Fibroblast of skin of back (primary cell): ENCODE data around the gene IPMK. TPM values are rescaled to one million over a fixed set of nuclear protein-coding genes. Genes with fewer than 3 reads are reported as not detected.
A peak's percentile ranks its signal among the peaks of the same experiment; 100 is the strongest.

Experiments used
- DNase-seq: peaks from one replicate; pipeline ENCODE4 v3.0.0-alpha.2; 2013
- polyA plus RNA-seq, 2 experiments: library from polyadenylated mRNA; unstranded; fragments of 120-200 nt; gene quantifications; one replicate each; pipeline ENCODE4 v1.2.1, GENCODE V29; 2013; ENCODE audit not compliant: insufficient read length in 2 of 2

IPMK gene
- 3.3 TPM for polyA plus RNA-seq (2013, experiment 1 of 2; ENCODE audit: insufficient read length)
- polyA plus RNA-seq (2013, experiment 2 of 2; ENCODE audit: insufficient read length): 3.2 TPM

DNA sequence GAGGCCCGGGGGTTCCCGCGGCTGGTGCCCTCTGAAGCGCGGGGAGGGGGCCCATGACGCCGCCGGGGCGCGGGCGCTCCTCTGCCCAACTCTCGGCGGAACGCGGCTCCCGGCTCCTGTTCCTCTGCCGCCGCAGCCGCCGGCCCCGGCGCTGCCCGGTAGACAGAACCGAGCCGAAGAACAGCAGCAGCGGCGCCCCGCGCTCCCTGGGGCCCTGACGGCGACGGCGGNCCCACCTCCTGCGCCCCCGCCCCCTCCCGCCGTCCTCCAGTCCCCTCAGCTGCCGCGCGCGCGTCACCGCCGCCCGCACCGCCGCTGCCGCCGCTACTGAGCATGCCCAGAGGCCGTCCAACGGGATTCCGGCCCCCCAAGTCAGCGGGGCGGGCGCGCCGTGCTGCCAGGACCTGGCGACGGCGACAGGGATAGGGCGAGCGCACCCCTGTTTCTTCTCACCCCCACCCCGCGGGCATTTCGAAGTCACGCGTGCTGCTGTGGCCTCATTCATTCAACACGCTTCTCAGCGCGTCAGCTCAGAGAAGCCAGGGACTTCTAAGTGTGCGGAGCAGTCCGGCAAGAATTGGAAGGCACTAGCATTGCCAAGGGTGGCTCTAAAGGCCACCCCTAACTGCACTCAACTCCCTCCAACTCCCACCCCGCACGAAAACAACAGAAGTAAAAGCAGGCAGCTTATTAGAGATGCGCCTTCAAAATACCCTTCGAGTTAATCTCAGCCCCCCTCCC, at the start of gene IPMK:
IPMK (minus strand) TSS at position 182 of the 741 bp plus-strand sequence. CDS start 283 bp downstream, outside the sequence.
- DNase-seq: peak; percentile 90

- DNase-seq: no peak
Observed at GRCh38 chr10:58316874-58317273, 49.2 kb upstream of the IPMK start.

DNA sequence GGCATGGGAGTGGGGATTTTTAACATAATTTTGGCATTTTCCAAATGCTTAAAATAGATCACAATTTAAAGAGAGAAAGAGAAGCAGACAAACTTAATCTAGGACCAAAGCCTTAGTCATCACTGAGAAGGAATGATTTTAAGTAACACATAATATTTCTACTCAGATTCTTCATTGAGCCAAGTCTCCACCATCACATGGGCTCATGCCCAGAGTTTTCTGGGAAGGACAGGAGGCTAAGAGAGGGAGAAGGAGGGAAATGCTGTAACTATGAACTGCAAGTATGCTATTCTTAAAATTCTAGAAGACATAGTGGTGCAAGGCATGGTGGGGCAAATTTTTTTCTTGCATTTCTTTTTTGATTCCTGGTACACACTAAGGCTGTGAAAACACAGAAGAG, 43.3 kb upstream of the IPMK start:
- DNase-seq: no peak

- no peak for DNase-seq
Observed at GRCh38 chr10:58307676-58308075, 40.0 kb upstream of the IPMK start.

DNA sequence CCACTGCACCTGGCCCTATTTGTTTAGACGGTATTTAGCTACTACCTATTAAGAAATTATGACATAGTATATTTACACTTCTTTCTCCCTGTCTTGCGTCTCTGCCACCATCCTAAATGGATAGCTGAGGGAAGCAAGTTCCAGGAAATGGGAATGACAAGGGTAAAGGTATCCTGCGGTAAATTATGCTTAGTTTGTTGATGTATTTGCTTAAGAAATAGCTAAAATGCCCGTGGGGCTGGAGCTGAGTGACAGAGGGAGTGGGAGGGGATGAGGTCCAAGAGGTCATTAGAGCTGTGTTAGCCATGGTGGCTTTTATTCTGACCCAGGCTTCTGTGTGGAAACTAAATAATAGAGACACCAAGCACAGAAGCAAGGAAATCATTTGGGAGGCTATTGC, 38.1 kb upstream of the IPMK start:
- no peak for DNase-seq

DNA sequence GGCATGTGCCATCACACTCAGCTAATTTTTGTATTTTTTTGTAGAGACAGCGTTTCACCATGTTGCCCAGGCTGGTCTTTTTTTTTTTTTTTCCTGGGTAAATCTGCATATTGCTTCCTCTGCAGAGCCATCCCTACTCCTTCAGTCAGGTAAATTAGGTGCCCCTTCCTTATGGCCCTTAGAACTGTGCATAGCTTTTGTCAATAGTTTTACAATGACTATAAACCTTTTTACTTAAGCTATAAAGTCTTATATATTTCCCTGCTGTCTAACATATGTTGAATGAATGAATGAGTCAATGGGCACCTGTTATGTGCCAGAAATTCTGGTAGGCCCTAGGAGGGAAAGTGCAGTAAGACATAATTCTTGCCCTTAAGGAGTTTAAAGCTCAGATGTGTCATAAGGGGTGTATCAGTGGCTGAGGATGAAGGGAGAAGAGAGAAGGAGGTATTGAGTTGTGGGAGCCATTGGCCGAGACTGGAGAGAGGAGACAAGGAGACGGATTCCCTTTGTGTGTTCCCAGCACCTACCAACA, 36.5 kb upstream of the IPMK start:
- DNase-seq: no peak

DNA sequence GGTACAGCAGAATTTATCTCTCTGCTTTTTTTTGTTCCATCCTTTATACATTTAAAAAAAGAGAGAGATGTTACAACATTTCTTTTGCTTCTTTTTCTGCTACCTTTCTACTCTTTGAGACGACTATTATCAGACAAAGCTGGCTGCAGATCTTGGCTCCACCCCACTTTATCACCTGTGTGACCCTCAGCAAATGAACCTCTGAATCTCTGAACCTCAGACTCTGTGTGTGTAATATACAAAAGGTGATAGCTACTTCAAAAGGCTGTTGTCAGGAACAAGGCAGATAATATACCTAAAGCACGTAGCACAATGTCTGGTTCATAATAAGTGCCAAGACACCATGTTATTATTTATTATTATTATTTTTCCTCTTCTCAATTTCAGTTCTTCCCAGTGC, 34.6 kb upstream of the IPMK start:
- DNase-seq: no peak

DNA sequence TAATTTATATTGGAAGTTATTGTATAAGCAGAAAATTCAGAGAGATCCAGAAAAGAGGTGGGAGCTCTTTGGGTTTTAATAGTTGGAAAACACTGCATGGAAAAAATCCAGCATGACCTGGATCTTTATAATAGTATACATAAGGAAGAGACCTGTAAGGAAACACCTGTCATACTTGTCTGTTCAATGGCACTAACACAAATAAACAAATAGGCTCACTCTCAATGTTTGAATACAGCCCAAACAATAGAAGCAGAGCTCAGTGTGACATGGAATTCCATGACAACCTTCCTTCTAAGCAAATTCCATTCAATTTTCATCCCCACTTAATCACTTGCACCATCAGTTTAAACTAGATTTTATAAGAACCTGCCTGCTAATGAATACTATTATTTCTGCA, 33.0 kb upstream of the IPMK start:
- DNase-seq: no peak

DNA sequence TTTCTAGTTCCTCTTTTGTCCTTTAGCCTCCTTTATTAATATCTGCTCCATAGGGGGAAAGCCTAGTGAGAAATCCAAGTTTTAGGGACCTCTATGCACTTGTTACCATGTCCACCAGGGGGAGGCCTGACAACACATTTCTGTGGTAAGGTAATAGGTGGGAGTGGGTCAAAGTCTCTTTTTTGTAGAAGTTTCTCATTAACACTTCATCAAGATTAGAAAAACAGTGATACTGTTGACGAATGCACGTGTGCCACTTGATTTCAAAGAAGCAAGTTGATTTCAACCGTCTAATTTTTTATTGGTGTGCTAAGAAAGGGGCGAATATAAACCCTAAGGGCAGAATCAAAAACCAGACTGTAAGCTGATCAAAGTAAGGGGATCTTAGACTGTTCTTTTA, 31.9 kb upstream of the IPMK start:
- DNase-seq: peak; percentile 50

DNA sequence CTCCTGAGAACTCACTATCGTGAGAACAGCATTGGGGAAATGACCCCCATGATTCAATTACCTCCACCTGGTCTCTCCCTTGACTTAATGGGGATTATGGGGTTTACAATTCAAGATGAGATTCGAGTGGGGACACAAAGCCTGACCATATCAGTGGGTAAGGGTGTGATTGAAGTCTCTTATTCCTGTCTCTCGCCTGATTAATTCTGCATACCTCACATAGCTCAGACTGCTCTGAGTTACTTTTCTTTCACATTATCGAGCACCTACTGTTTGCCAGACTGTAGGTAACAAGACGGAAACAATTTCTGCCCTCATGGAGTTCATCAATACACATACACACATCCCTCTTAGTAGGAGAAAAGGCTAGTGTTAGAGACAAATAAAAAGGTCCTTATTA, 26.3 kb upstream of the IPMK start:
- DNase-seq: no peak

DNA sequence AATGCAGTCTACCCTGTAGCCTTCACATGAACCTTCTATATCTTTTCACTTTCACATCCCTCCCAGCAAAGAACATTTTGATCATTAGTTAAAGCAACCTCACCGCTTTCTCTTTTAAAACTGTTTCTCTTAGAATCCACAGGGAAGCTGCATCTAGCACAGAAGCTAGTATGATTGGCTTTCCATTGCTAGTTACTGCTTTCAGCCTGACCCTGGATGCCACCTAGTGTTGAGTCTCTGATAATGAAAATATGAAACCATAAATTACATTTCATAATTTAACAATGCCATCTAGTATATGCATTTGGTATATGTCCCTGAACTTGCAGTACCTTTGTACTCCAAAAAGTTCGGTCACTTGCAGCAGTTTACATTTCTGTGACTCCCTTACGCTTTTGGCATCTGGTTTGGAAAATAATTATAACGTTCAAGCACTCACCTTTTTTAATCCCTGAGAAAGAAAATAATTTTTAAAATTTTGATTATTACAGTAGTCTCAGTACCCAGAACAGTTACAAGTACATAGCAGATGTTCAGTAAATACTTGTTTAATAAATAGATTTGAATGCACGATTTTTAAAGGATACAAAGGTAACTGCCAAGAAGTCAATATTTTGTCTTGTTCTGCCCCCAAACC, 24.0 kb upstream of the IPMK start:
- DNase-seq: peak; percentile 61

- no peak for DNase-seq
Observed at GRCh38 chr10:58282615-58283014, 14.9 kb upstream of the IPMK start.

- no peak for DNase-seq
Observed at GRCh38 chr10:58281092-58281752, 13.5 kb upstream of the IPMK start.

- DNase-seq: no peak
Observed at GRCh38 chr10:58280477-58280876, 12.8 kb upstream of the IPMK start.

- no peak for DNase-seq
Observed at GRCh38 chr10:58278962-58279307, 11.2 kb upstream of the IPMK start.

GRCh38 chr10:58278274-58278961, 10.7 kb upstream of the IPMK start:
- DNase-seq: no peak

- peak; percentile 30 for DNase-seq
Observed at GRCh38 chr10:58275908-58276307, 8.2 kb upstream of the IPMK start.

GRCh38 chr10:58275261-58275660, 7.6 kb upstream of the IPMK start:
- no peak for DNase-seq

GRCh38 chr10:58269782-58270290, 2.1 kb upstream of the IPMK start:
- no peak for DNase-seq

GRCh38 chr10:58268946-58269781, 1.5 kb upstream of the IPMK start, which contains the start of gene CISD1:
Gene CISD1 (plus strand): TSS chr10:58269162. CDS start chr10:58269274, 112 bp downstream.
- DNase-seq: peak; percentile 99

GRCh38 chr10:58268454-58268945, 806 bp upstream of the IPMK start:
- DNase-seq: no peak
